Kidney tubule cell (primary cell): ENCODE data around the gene C6orf120.

Experiments used
- DNase-seq: peaks from one replicate; pipeline ENCODE4 v3.0.0-alpha.2; 2018; ENCODE audit warnings: low spot score

The C6orf120 gene

GRCh38 chr6:169701954-169702839 is at the start of gene C6orf120, which contains the start of gene WDR27:
TSS of gene C6orf120 (plus strand) at chr6:169702126. CDS start at chr6:169702460, 334 bp downstream.
TSS of gene WDR27 (minus strand) at chr6:169702029. CDS start at chr6:169689005, 13,024 bp downstream.
- DNase-seq: peak; percentile 97

DNA sequence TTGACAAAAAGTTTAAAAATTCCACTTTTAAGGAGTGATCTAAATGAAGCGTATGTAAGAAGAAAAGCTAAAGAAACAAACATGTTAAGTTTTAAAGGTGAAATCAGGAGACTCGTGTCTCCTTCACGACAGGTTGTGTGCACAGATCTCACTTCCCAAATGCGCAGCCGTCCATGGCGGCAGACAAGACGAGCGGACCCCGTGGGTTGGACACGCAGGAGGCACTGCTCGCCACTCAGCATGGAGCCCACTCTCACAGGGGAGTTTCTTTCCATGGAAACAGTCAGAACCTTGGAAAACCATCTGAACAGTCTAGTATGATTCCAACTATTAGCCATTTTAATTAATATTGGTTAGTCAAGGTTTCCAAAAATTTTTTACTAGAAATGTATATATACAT is 49.0 kb upstream of the C6orf120 start:
- no peak for DNase-seq

- DNase-seq: no peak
Observed at GRCh38 chr6:169653691-169654090, 48.2 kb upstream of the C6orf120 start.

- DNase-seq: peak; percentile 66
Observed at GRCh38 chr6:169654598-169655391, 47.1 kb upstream of the C6orf120 start.

DNA sequence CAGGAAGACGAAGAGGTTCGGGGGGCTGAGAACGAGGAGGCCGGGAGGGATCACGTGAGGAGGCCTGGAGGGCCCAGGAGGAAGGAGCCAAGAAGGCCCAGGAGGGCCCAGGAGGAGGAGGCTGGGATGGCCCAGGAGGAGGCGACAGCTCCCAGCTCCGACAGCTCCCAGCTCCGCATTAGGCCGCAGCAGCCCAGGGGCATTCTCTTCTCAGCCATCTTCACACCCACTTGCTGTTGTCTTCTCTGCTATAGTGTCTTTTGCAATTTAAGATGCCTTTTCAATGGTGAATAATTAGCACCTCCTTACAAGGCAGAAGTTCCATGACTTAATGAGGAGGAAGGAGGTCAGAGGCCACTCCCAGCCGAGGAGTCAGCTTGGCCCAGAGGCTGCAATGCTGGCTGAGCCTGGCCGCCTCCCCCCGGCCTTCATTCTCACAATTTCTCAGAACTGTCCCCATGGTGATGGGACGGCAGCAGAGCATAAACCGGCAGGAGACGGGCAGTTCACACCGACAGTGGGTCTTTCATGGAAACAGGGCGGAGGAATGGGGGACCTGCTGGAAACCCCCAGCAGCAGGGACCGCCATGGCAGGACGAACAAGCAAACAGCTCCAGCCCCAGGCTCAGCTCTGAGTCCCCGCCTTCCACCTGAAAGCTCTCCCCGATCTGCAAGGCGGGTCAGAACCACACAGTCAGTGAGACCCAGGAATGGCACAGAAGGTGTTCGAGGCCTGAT is 45.2 kb upstream of the C6orf120 start:
- no peak for DNase-seq

GRCh38 chr6:169657284-169657610 is 44.7 kb upstream of the C6orf120 start:
- DNase-seq: no peak

DNA sequence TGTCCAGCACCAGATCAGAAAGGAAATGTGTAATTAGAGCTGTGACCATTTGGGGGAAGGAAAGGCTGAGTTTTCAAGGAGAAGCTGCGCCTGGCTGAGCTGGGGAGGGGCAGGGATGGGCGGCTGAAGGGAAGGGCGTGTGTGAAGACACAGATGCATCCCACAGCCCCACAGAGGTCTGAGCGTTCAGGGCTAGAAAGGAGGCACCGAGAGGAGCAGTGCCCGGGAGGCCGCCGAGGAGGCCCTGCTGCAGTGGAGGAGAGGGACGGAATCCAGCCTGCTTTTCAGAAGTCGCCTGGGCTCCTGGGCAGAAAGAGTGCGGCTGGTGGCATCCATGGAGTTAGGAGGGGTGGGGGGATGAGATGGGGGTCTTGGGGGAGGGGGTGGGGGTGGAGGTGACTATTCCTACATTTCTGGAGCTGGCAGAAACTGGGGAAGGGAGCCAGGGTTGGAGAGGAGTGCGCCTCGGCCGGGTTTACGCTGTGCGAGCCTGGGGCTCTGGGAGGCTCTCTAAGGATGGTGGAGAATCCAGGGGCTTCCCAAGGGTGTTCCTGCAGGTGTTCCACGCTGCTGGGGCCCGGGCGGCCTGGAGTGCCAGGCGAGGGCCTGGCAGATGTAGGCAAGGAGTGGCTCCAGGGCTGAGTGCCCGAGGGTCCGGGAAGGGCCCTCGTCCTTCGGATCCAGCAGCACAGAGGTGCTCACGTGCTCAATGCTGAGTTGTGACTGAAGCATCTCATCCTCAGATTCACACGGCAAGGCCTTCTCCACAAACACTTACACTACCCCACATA is 41.9 kb upstream of the C6orf120 start:
- no peak for DNase-seq

DNA sequence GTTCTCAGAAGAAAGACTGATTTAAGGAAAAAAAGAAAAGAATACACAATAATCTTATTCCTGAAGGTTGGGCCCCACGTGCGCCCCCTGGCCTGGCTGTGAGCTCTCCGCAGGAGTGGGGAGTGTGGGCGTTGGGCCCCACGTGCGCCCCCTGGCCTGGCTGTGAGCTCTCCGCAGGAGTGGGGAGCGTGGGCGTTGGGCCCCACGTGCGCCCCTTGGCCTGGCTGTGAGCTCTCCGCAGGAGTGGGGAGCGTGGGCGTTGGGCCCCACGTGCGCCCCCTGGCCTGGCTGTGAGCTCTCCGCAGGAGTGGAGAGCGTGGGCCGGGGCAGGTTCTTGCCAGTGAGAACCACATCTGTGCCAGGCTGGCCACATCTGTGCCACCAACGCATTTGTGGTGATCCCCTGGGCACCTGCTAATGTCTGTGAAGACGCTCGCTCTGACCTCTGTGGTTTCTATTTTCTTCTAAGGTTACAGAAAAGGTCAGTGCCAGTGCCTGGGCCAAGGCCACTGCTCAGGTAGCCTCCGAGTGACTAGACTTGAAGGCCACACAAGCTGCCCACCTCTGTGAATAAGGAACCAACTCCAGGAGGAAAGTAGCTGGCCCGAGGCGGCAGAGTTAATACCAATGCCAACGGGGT is 41.1 kb upstream of the C6orf120 start:
- DNase-seq: no peak

DNA sequence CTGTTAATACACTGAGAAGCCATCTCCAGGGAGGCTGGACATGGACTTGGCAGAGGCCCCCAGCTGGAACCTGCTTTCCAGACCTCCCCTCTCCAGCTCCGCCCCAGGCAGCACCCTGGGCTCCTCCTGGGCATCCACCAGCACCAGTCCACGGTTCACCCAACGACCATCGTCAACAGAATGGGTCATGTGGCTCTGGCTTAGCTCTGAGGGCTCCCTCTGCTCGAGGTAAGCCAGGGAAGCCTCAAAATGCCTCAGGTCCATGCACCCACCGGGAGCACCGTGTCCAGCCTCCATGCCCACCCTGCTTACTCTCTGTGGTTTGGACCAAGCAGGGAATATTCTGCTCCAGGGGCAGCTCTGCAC is 40.6 kb upstream of the C6orf120 start:
- DNase-seq: no peak

GRCh38 chr6:169663468-169663867 is 38.5 kb upstream of the C6orf120 start:
- no peak for DNase-seq

DNA sequence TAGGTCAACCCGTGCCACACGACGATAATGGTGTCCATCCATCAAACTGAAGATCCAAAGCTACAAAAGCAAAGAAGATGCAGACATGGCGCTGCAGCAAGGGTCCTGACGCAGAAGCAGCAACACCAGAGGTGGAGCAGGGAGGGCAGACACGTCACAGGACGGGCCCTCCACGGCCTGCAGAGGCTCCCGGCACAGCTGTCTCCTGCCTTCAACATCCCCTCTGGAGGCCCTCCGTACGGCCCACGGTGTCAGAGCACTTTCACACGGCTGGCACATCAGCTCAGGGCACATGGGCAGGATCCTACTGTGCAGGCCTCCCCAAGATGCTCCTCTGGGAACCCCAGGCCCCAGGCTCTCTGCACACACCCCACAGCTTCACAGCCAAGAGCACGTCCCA is 37.7 kb upstream of the C6orf120 start:
- DNase-seq: no peak

- no peak for DNase-seq
Observed at GRCh38 chr6:169665289-169665688, 36.6 kb upstream of the C6orf120 start.

DNA sequence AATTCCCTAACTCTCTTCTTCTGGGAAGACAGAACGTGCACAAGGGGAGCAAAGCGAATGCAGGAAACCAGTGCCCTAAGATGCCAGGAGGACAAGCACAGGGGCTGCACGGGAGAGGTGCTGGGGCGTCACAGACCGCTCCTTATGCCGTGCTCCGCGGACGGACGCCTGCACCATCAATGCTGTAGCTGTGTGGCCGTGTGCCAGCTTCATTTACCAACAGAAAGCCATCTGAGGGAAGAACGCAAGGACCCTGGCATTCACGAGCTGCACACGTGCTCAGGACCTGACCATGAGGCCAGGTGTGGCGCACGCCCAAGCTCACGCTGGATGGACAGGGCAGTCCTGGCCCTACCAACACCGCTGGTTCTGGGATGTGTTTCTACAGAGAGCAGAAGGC is 35.5 kb upstream of the C6orf120 start:
- no peak for DNase-seq

DNA sequence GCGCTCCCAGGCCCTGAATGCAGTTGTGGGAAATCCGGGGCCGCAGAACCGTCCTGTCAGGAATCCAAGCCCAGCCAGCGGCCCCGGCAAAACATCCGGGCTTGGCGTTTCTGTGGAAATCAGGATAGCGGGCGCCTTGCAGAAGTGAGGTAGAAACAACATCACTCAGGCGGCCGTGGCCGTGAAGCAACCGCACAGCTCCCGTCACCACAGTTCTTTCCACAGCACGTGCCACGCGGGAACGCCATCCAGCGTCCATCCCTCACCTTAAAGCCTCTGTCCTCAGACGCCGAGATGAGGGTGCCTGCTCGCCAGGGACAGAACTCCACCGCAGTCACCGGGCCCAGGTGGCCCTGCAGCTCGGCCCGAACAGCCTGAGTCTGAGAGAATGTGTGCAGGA is 34.2 kb upstream of the C6orf120 start:
- no peak for DNase-seq

DNA sequence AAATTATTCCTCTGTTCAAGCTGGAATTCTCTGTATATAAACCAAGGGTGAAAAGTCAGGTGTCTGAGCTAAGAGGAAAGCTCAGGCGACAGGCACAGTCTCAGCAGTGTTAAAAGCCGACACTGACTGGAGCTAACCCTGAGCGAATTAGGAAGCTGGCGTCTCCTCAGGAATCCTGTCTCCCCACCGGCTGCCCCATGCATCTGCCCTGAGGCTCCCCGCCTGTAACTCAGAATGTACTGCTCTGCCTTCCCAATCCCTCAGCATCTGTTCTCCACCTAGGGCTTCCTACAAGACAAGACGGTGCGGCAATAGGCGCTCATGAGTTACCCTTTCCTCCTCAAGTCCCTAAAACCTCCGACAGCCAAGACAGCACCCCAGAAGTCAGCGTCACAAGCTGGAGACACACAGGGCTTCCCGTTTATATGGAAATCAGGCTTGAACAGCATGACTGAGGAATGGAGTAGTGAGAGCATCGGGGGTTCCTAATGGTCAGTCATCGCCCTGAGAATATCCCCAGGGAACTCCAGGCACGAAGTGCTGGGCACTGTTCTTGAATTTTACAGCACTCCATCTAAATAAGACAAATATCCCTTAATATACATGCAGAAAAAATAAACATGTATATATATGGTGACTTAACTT is 33.6 kb upstream of the C6orf120 start:
- no peak for DNase-seq

GRCh38 chr6:169669147-169669546 is 32.8 kb upstream of the C6orf120 start:
- peak; percentile 34 for DNase-seq

GRCh38 chr6:169669889-169670288 is 32.0 kb upstream of the C6orf120 start:
- DNase-seq: peak; percentile 22

- no peak for DNase-seq
Observed at GRCh38 chr6:169671563-169671962, 30.4 kb upstream of the C6orf120 start.

DNA sequence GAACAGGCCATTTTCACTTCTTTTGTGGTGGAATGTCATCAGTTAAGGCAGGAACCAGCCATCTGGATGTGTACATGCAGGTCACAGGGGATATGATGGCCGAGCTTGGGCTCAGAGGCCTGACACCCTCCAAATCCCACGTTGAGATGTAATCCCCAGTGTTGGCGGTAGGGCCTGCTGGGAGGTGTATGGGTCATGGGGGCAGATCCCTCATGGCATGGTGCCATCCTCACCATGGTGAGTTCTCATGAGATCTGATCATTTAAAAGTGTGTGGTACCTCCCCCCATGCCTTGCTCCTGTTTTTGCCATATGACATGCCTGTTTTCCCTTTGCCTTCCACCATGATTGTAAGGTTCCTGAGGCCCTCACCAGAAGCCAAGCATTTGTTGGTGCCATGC is 26.9 kb upstream of the C6orf120 start:
- DNase-seq: no peak

- peak; percentile 5 for DNase-seq
Observed at GRCh38 chr6:169677096-169677495, 24.8 kb upstream of the C6orf120 start.

DNA sequence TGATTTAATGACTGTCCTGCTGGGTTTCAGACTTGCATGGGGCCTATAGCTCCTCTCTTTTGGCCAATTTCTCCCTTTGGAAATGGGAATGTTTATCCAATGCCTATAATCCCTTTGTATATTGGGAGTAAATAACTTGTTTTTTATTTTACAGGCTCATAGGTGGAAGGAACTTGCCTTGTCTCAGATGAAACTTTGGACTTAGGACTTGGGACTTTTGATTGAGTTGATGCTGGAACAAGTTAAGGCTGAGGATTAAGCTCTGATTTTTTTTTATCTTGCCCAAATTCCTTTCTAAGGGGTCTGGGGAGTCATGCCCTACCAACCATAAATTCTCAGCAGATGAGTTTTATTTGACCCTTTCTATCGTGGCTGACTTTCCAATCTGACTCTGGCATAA is 23.6 kb upstream of the C6orf120 start:
- DNase-seq: no peak
